ENCODE data around the gene PRAMEF1.

The PRAMEF1 gene

GRCh38 chr1:12763479-12763878 lies 27.7 kb upstream of the PRAMEF1 start:
- no peaks in the 10 kb centered on the region for H3K36me3 ChIP-seq
- no peak for DNase-seq
- no peaks in the 10 kb centered on the region for H3K4me1 ChIP-seq
- H3K27me3 ChIP-seq = no peaks in the 10 kb centered on the region
- H3K9me3 ChIP-seq = no peaks in the 10 kb centered on the region
- no peak overlapping the region for H3K4me3 ChIP-seq (ENCODE audit: low read depth, low read length)
- TF ChIP-seq, protein P1, sequence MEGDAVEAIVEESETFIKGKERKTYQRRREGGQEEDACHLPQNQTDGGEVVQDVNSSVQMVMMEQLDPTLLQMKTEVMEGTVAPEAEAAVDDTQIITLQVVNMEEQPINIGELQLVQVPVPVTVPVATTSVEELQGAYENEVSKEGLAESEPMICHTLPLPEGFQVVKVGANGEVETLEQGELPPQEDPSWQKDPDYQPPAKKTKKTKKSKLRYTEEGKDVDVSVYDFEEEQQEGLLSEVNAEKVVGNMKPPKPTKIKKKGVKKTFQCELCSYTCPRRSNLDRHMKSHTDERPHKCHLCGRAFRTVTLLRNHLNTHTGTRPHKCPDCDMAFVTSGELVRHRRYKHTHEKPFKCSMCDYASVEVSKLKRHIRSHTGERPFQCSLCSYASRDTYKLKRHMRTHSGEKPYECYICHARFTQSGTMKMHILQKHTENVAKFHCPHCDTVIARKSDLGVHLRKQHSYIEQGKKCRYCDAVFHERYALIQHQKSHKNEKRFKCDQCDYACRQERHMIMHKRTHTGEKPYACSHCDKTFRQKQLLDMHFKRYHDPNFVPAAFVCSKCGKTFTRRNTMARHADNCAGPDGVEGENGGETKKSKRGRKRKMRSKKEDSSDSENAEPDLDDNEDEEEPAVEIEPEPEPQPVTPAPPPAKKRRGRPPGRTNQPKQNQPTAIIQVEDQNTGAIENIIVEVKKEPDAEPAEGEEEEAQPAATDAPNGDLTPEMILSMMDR (IDR thresholded peaks at IDR 0.05; ENCODE audit: low read depth, low read length) = no peak

DNA sequence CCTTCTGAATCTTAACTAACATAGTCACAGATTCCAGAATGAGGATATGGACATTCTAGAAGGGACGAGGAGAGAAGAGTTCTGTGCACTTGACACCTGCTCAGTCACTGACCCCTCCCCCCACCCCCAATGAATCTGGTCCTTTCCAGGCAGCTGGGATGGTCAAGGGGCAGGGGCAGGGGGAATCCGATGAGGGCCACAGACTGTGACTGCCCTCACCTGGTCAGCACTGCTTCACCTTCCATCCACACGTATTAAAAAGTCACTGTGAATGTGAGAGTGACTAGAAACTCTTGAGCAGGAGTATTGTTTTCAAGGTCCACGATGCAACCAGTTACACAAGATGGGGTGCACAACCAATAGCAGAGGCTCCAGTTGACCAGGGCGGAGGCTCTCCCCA lies 27.2 kb upstream of the PRAMEF1 start:
- TF ChIP-seq, protein P1 (IDR thresholded peaks at IDR 0.05; ENCODE audit: low read depth, low read length) = no peak
- Histone ChIP-seq H3K36me3 (no peaks in the 10 kb centered on the region), H3K9me3 (no peaks in the 10 kb centered on the region), H3K4me3 (ENCODE audit: low read depth, low read length) (no peak overlapping the region), H3K4me1 (no peaks in the 10 kb centered on the region), H3K27me3 (no peaks in the 10 kb centered on the region)
- no peak for DNase-seq

- Histone ChIP-seq H3K9me3 (no peaks in the 10 kb centered on the region), H3K4me3 (ENCODE audit: low read depth, low read length) (no peak overlapping the region), H3K27me3 (no peaks in the 10 kb centered on the region), H3K36me3 (no peaks in the 10 kb centered on the region), H3K4me1 (no peaks in the 10 kb centered on the region)
- TF ChIP-seq, protein P1 (IDR thresholded peaks at IDR 0.05; ENCODE audit: low read depth, low read length) = no peak
- DNase-seq = no peak
These were observed 22.2 kb upstream of the PRAMEF1 start for GRCh38 chr1:12769031-12769430.

- TF ChIP-seq, protein P1 (IDR thresholded peaks at IDR 0.05; ENCODE audit: low read depth, low read length) = no peak
- Histone ChIP-seq H3K27me3 (no peaks in the 10 kb centered on the region), H3K9me3 (no peaks in the 10 kb centered on the region), H3K36me3 (no peaks in the 10 kb centered on the region), H3K4me3 (ENCODE audit: low read depth, low read length) (no peak overlapping the region), H3K4me1 (no peaks in the 10 kb centered on the region)
- no peak for DNase-seq
These were observed 21.2 kb upstream of the PRAMEF1 start for GRCh38 chr1:12769976-12770505.

- no peaks in the 10 kb centered on the region for H3K9me3 ChIP-seq
- TF ChIP-seq, protein P1 (IDR thresholded peaks at IDR 0.05; ENCODE audit: low read depth, low read length) = no peak
These were observed 20.6 kb upstream of the PRAMEF1 start for GRCh38 chr1:12770620-12771019.

DNA sequence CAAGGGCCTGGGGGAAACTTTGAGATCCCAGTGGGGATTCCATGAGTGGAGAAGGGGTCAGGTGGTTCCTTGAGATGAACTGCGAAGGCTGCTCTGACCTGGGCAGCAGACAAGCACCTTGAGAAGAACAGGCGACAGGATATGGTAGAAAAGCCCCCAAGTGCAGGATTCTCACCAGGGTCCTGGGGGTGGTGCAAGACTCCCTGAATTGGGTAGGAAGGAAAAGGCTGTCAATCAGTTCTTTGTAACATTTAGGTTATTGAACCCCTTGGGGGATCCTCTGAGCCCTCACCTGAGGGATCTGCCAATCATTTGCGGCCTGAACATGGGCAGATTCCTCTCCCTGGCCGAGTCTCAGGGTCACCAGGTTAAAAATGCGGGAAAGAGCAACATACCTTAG lies 20.0 kb upstream of the PRAMEF1 start:
- Histone ChIP-seq H3K36me3 (no peaks in the 10 kb centered on the region), H3K4me3 (ENCODE audit: low read depth, low read length) (no peak overlapping the region), H3K4me1 (no peaks in the 10 kb centered on the region), H3K27me3 (no peaks in the 10 kb centered on the region), H3K9me3 (no peaks in the 10 kb centered on the region)
- DNase-seq = no peak
- TF ChIP-seq, protein P1 (IDR thresholded peaks at IDR 0.05; ENCODE audit: low read depth, low read length) = no peak

More at GRCh38 chr1:12770620-12771019, 20.6 kb upstream of the PRAMEF1 start:
- no peak overlapping the region for H3K4me3 ChIP-seq (ENCODE audit: low read depth, low read length)
- DNase-seq = no peak
- H3K27me3 ChIP-seq = no peaks in the 10 kb centered on the region
- H3K36me3 ChIP-seq = no peaks in the 10 kb centered on the region
- no peaks in the 10 kb centered on the region for H3K4me1 ChIP-seq

Data from BE2C (cell line).